SU-DHL-6 (cell line): Measurements from ENCODE around the gene PPP4R1.

ENCODE experiments used
- CTCF ChIP-seq: fragments of 200-600 bp; sonication (generic); IDR thresholded peaks from one replicate; pipeline ENCODE4 v1.5.1; 2017; ENCODE audit warnings: antibody characterized with exemption, mild to moderate bottlenecking, low read length, moderate library complexity; ENCODE audit not compliant: insufficient read depth, poor library complexity, severe bottlenecking
- EZH2phosphoT487 ChIP-seq: fragments of 200-600 bp; sonication (generic), shearing (Covaris generic); conservative IDR thresholded peaks from 2 replicates; pipeline ENCODE4 v1.6.1; 2018; ENCODE audit warnings: mild to moderate bottlenecking, antibody characterized with exemption, low read length, moderate library complexity, mixed read lengths

- TF ChIP-seq EZH2phosphoT487 (no peak), CTCF (no peak)
These were observed 66.6 kb downstream of the PPP4R1 start for GRCh38 chr18:9547782-9548181.
